Omental fat pad (tissue), 4 donors: Measurements from ENCODE around the gene ZNF107. TPM values are rescaled to one million over a fixed set of nuclear protein-coding genes. Genes with fewer than 3 reads are reported as not detected.

Source experiments
- ATAC-seq: fragments of 150-250 bp; one replicate; pipeline ENCODE4 v1.9.1; 2016; ENCODE audit warnings: mild to moderate bottlenecking, moderate library complexity; ENCODE audit not compliant: low FRiP score
- DNase-seq: peaks from one replicate; pipeline ENCODE4 v3.0.0-alpha.2; 2019; ENCODE audit warnings: low spot score
- small RNA-seq: library from RNA; depleted of rRNA; stranded (forward); fragments of <200 nt; gene quantifications from one replicate; pipeline ENCODE3, GENCODE V24; 2016
- total RNA-seq, 4 donors: library from RNA; depleted of rRNA; stranded (reverse); fragments of >200 nt; gene quantifications; one replicate each; pipeline ENCODE4 v1.1.0, GENCODE V29; 2016
- TF ChIP-seq, protein P1 (sequence below), 3 donors: fragments of 450-650 bp; IDR thresholded peaks; one replicate each; pipeline ENCODE4 v1.5.1; 2016 to 2017; ENCODE audit warnings: antibody characterized with exemption in 3 of 3, mild to moderate bottlenecking in 3 of 3, moderate library complexity in 2 of 3

Gene ZNF107
- total RNA-seq, 4 donors from 2014 or later, result 2.2 to 12.9 (median 3.7) TPM

DNA sequence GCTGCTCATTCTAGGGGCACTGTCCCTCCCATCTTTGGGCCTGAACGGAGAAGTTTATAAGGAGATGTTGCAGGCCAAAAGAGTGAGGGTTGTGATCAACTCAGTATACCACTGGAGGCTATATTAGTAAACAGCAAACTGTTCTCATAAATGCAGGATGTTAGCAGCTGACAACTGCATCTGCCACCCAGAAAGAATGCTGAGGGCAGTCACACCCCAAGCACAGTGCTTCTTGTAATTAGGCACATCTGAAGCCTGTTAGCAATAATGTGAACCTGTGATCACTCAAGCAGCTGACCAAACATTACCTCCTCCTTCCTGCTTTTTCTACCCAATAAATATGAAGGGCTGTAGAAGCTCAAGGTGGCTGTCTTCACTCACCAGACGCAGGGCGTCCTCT is 89.9 kb downstream of the ZNF107 start:
- TF ChIP-seq, protein P1, sequence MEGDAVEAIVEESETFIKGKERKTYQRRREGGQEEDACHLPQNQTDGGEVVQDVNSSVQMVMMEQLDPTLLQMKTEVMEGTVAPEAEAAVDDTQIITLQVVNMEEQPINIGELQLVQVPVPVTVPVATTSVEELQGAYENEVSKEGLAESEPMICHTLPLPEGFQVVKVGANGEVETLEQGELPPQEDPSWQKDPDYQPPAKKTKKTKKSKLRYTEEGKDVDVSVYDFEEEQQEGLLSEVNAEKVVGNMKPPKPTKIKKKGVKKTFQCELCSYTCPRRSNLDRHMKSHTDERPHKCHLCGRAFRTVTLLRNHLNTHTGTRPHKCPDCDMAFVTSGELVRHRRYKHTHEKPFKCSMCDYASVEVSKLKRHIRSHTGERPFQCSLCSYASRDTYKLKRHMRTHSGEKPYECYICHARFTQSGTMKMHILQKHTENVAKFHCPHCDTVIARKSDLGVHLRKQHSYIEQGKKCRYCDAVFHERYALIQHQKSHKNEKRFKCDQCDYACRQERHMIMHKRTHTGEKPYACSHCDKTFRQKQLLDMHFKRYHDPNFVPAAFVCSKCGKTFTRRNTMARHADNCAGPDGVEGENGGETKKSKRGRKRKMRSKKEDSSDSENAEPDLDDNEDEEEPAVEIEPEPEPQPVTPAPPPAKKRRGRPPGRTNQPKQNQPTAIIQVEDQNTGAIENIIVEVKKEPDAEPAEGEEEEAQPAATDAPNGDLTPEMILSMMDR (IDR thresholded peaks at IDR 0.05), result no peak
- no peak for ATAC-seq

DNA sequence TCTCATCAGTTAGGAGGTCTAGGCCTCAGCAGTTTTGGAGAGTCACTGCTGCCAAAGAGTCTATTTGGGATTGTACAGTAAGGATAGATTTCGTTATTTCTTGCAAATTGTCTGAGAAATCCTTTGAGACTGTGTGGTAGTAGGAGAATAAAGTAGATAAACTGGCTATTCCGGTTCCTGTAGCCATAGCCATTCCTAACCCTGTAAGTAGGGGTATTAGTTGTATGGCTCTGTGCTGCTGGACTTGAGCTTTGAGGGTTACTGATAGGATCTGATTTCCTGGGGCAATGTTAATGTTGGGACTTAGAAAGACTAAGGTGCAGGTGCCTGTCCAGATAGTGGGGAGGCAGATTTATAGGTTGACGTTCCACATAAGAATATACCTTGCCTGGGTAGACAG is 92.2 kb downstream of the ZNF107 start:
- ATAC-seq (no peak), DNase-seq (no peak)
- TF ChIP-seq, protein P1 (IDR thresholded peaks at IDR 0.05), result no peak

More for the DNA sequence above, 89.9 kb downstream of the ZNF107 start:
- no peak for DNase-seq

Small RNA genes within 50 kb of the gene (small RNA-seq; reads per million reads assigned to genes)
- gene MIR6839, result not detected

Other genes starting within 250 kb of the ZNF107 start
- 10 to 100 TPM in 3 of 4 donors, 1 to 10 TPM in 1; 4.7 to 33.6 (median 15.1) TPM for gene ZNF680, start 103.1 kb upstream of the ZNF107 start, total RNA-seq
- 10 to 100 TPM in 1 of 4 donors, 1 to 10 TPM in 3; 4.1 to 13.9 (median 7.8) TPM for gene ZNF138, start 128.3 kb downstream of the ZNF107 start, total RNA-seq
- gene ZNF273, start 237.1 kb downstream of the ZNF107 start, total RNA-seq, result 10 to 100 TPM in 1 of 4 donors, 1 to 10 TPM in 3; 2.4 to 12.9 (median 5.8) TPM